ENCODE measurements around the gene ARMC10. TPM values are rescaled to one million over a fixed set of nuclear protein-coding genes. Genes with fewer than 3 reads are reported as not detected.
"Not testable (repeated sequence)": the region's sequence is repeated elsewhere in the genome, so short reads cannot be mapped to it uniquely, and the experiment has no call there.

ARMC10 gene
- total RNA-seq, 1 experiment from 2014 or later: 28.9 TPM

- intact Hi-C loops (cut with micrococcal nuclease; ENCODE audit: unreplicated experiment): no loop called here
- no peak for TF ChIP-seq CTCF (IDR thresholded peaks at IDR 0.05; ENCODE audit: insufficient read depth in 1 of 2, low read depth in 1 of 2, low read length in 1 of 2, severe bottlenecking in 1 of 2, unreplicated experiment in 1 of 2)
- ChIA-PET POLR2A (no interaction called here), CTCF (interaction anchor here (0.7 kb wide), 1 partner anchor 206 kb away, joined by 3 read pairs; no protein-coding TSS in a partner anchor)
- no peaks in the 10 kb centered on the region for H3K9me3 ChIP-seq
- Mint-ChIP-seq H3K27me3 (ENCODE audit: insufficient read depth, unreplicated experiment) (no peaks in the 10 kb centered on the region), H3K4me1 (ENCODE audit: low read depth, unreplicated experiment) (peaks cover under 1% of the 10 kb centered on the region), H3K27ac (ENCODE audit: unreplicated experiment) (no peak overlapping the region), H3K9me3 (ENCODE audit: unreplicated experiment) (no peaks in the 10 kb centered on the region), H3K36me3 (ENCODE audit: insufficient read depth, unreplicated experiment) (no peaks in the 10 kb centered on the region), H3K4me3 (ENCODE audit: unreplicated experiment) (no peak overlapping the region)
- H3K27me3 ChIP-seq (replicated peaks; ENCODE audit: control insufficient read depth, insufficient read depth, low read length): no peaks in the 10 kb centered on the region
- no peak overlapping the region for H3K4me3 ChIP-seq (ENCODE audit: low read depth, low read length)
- no TSS peak for BruUV-seq (replicated peaks)
- no peaks in the 10 kb centered on the region for H3K36me3 ChIP-seq (ENCODE audit: control insufficient read depth, insufficient read depth, low read length)
- no peaks in the 10 kb centered on the region; the same call in 1 of the 2 replicates for H3K4me1 ChIP-seq
- no peak for DNase-seq
Observed at GRCh38 chr7:103141753-103142404, 66.9 kb downstream of the ARMC10 start.

GRCh38 chr7:103142494-103142893 is 67.6 kb downstream of the ARMC10 start:
- no peak for TF ChIP-seq CTCF (IDR thresholded peaks at IDR 0.05; ENCODE audit: insufficient read depth in 1 of 2, low read depth in 1 of 2, low read length in 1 of 2, severe bottlenecking in 1 of 2, unreplicated experiment in 1 of 2)
- Histone ChIP-seq H3K27me3 (replicated peaks; ENCODE audit: control insufficient read depth, insufficient read depth, low read length) (no peaks in the 10 kb centered on the region), H3K9me3 (no peaks in the 10 kb centered on the region), H3K4me3 (ENCODE audit: low read depth, low read length) (no peak overlapping the region), H3K4me1 (peaks cover 6% of the 10 kb centered on the region; the same call in 1 of the 2 replicates), H3K36me3 (ENCODE audit: control insufficient read depth, insufficient read depth, low read length) (no peaks in the 10 kb centered on the region)
- no peaks in the 10 kb centered on the region for H3K36me3 Mint-ChIP-seq (ENCODE audit: insufficient read depth, unreplicated experiment)
- ChIA-PET CTCF (no interaction called here), POLR2A (no interaction called here)
- H3K9me3 Mint-ChIP-seq (ENCODE audit: unreplicated experiment): no peaks in the 10 kb centered on the region
- H3K4me3 Mint-ChIP-seq (ENCODE audit: unreplicated experiment): no peak overlapping the region
- peaks cover 6% of the 10 kb centered on the region for H3K4me1 Mint-ChIP-seq (ENCODE audit: low read depth, unreplicated experiment)
- H3K27ac Mint-ChIP-seq (ENCODE audit: unreplicated experiment): no peak overlapping the region
- no TSS peak for BruUV-seq (replicated peaks)
- H3K27me3 Mint-ChIP-seq (ENCODE audit: insufficient read depth, unreplicated experiment): no peaks in the 10 kb centered on the region
- no peak for DNase-seq
- intact Hi-C loops (cut with micrococcal nuclease; ENCODE audit: unreplicated experiment): no loop called here

- H3K9me3 Mint-ChIP-seq (ENCODE audit: unreplicated experiment): no peaks in the 10 kb centered on the region
- H3K36me3 Mint-ChIP-seq (ENCODE audit: insufficient read depth, unreplicated experiment): peaks cover 4% of the 10 kb centered on the region
- Histone ChIP-seq H3K36me3 (ENCODE audit: control insufficient read depth, insufficient read depth, low read length) (no peaks in the 10 kb centered on the region), H3K4me1 (peaks cover 7% of the 10 kb centered on the region; the same call in 1 of the 2 replicates), H3K27me3 (replicated peaks; ENCODE audit: control insufficient read depth, insufficient read depth, low read length) (no peaks in the 10 kb centered on the region), H3K4me3 (ENCODE audit: low read depth, low read length) (no peak overlapping the region), H3K9me3 (no peaks in the 10 kb centered on the region)
- H3K4me1 Mint-ChIP-seq (ENCODE audit: low read depth, unreplicated experiment): peaks cover 6% of the 10 kb centered on the region
- no peaks in the 10 kb centered on the region for H3K27me3 Mint-ChIP-seq (ENCODE audit: insufficient read depth, unreplicated experiment)
- no peak overlapping the region for H3K4me3 Mint-ChIP-seq (ENCODE audit: unreplicated experiment)
- intact Hi-C loops (cut with micrococcal nuclease; ENCODE audit: unreplicated experiment): no loop called here
- BruUV-seq (replicated peaks): no TSS peak
- DNase-seq: no peak
- H3K27ac Mint-ChIP-seq (ENCODE audit: unreplicated experiment): no peak overlapping the region
- no peak for TF ChIP-seq CTCF (IDR thresholded peaks at IDR 0.05; ENCODE audit: insufficient read depth in 1 of 2, low read depth in 1 of 2, low read length in 1 of 2, severe bottlenecking in 1 of 2, unreplicated experiment in 1 of 2)
- CTCF ChIA-PET: no interaction called here
- POLR2A ChIA-PET: no interaction called here
Observed at GRCh38 chr7:103143868-103144267, 68.9 kb downstream of the ARMC10 start.

- intact Hi-C loops (cut with micrococcal nuclease; ENCODE audit: unreplicated experiment): loop anchor here (5.0 kb wide), 1 partner anchor 67 kb away; the partner anchor contains the start of gene ARMC10
- H3K4me3 ChIP-seq (ENCODE audit: low read depth, low read length); H3K4me1 ChIP-seq; POLR2A ChIA-PET; H3K9me3 Mint-ChIP-seq (ENCODE audit: unreplicated experiment); BruUV-seq (replicated peaks); H3K27me3 ChIP-seq (replicated peaks; ENCODE audit: control insufficient read depth, insufficient read depth, low read length); DNase-seq; H3K4me1 Mint-ChIP-seq (ENCODE audit: low read depth, unreplicated experiment); H3K27me3 Mint-ChIP-seq (ENCODE audit: insufficient read depth, unreplicated experiment); H3K27ac Mint-ChIP-seq (ENCODE audit: unreplicated experiment); H3K36me3 ChIP-seq (ENCODE audit: control insufficient read depth, insufficient read depth, low read length); H3K9me3 ChIP-seq; H3K4me3 Mint-ChIP-seq (ENCODE audit: unreplicated experiment); CTCF ChIA-PET: not testable (repeated sequence)
- peaks cover 13% of the 10 kb centered on the region for H3K36me3 Mint-ChIP-seq (ENCODE audit: insufficient read depth, unreplicated experiment)
Observed at GRCh38 chr7:103144754-103145153, 69.8 kb downstream of the ARMC10 start.

All from Caco-2 (cell line).